ENCODE data around the gene POLR1E.

- TF ChIP-seq POLR2AphosphoS5 (IDR thresholded peaks at IDR 0.05): no peak
- no peak for TF ChIP-seq CTCF (IDR thresholded peaks at IDR 0.05)
- TF ChIP-seq POLR2A (IDR thresholded peaks at IDR 0.05): no peak
- TF ChIP-seq EP300 (IDR thresholded peaks at IDR 0.05): no peak
These were observed 49.2 kb downstream of the POLR1E start for GRCh38 chr9:37534901-37535300.

All from stomach (tissue), 4 donors.